Endometrium (tissue), 2 donors: ENCODE data around the gene IDH2.
"Not testable (repeated sequence)": the region's sequence is repeated elsewhere in the genome, so short reads cannot be mapped to it uniquely, and the experiment has no call there.

Experiments used
- FAIRE-seq: peaks from 2 replicates; lab custom pipeline; 2012; peaks lifted over from hg19 to GRCh38; lab: Jason Lieb, UNC
- donor health status: control.
- donor health status: control.

Gene IDH2

GRCh38 chr15:90083954-90084607 is 18.2 kb downstream of the IDH2 start:
- FAIRE-seq: no peak

GRCh38 chr15:90083419-90083818 is 18.8 kb downstream of the IDH2 start:
- FAIRE-seq: no peak

- FAIRE-seq: no peak
Observed at GRCh38 chr15:90082140-90082715, 20.0 kb downstream of the IDH2 start.

- FAIRE-seq: no peak
Observed at GRCh38 chr15:90080818-90081393, 21.4 kb downstream of the IDH2 start.

- FAIRE-seq: no peak
Observed at GRCh38 chr15:90080458-90080755, 21.9 kb downstream of the IDH2 start.

- no peak for FAIRE-seq
Observed at GRCh38 chr15:90079619-90080457, 22.4 kb downstream of the IDH2 start.

GRCh38 chr15:90078965-90079364 is 23.3 kb downstream of the IDH2 start:
- no peak for FAIRE-seq

- FAIRE-seq: no peak
Observed at GRCh38 chr15:90076716-90077115, 25.6 kb downstream of the IDH2 start.

GRCh38 chr15:90075420-90076289 is 26.6 kb downstream of the IDH2 start:
- no peak for FAIRE-seq

GRCh38 chr15:90074916-90075315 is 27.4 kb downstream of the IDH2 start:
- no peak for FAIRE-seq

GRCh38 chr15:90074023-90074422 is 28.2 kb downstream of the IDH2 start:
- FAIRE-seq: no peak

- FAIRE-seq: no peak
Observed at GRCh38 chr15:90072978-90073640, 29.2 kb downstream of the IDH2 start.

GRCh38 chr15:90071220-90071807 is 31.0 kb downstream of the IDH2 start:
- FAIRE-seq: peak; percentile 35

GRCh38 chr15:90070623-90071022 is 31.6 kb downstream of the IDH2 start:
- not testable (repeated sequence) for FAIRE-seq

- FAIRE-seq: no peak
Observed at GRCh38 chr15:90067953-90068606, 34.2 kb downstream of the IDH2 start.

- FAIRE-seq: no peak
Observed at GRCh38 chr15:90067181-90067952, 34.9 kb downstream of the IDH2 start.

- no peak for FAIRE-seq
Observed at GRCh38 chr15:90065682-90066049, 36.6 kb downstream of the IDH2 start.

- no peak for FAIRE-seq
Observed at GRCh38 chr15:90064911-90065681, 37.2 kb downstream of the IDH2 start.

- FAIRE-seq: no peak
Observed at GRCh38 chr15:90063770-90064247, 38.5 kb downstream of the IDH2 start.
